Activated effector memory CD4-positive, alpha-beta T cell treated with anti-CD3 and anti-CD28 coated beads, Interleukin-2, amount 50 U/mL, for 16 hours (primary cell): ENCODE measurements around the gene CEP128.

Source experiments
- DNase-seq: peaks from one replicate; pipeline ENCODE4 v3.0.0-alpha.2; 2020

The CEP128 gene

DNA sequence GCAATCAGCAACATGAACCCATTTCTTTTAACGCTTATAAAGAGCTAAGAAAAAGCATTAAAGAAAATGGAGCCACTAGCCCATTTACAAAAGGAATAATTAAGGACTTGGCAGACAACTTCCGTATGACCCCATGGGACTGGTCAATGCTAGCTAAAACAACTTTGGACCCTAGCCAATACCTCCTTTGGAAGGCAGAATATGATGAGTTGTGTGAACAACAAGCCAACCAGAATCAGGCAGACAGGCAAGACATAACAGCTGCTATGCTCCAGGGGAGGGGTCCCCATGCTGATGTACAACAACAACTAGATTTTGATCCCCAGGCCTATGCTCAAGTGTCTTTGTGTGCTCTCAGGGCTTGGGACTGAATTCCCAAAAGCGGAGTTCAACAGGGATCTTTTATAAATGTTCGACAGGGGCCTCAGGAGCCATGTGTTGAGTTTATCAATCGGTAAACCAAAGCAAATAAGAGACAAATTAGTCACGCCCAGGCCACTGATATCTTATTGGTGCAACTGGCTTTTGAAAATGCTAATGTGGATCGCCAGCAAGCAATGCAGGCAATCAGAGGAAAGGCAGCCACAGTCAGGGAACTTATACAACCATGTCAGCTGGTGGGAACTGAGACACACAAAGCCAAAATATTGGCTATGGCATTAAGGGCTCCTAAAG lies 475.9 kb downstream of the CEP128 start:
- DNase-seq, result no peak

DNA sequence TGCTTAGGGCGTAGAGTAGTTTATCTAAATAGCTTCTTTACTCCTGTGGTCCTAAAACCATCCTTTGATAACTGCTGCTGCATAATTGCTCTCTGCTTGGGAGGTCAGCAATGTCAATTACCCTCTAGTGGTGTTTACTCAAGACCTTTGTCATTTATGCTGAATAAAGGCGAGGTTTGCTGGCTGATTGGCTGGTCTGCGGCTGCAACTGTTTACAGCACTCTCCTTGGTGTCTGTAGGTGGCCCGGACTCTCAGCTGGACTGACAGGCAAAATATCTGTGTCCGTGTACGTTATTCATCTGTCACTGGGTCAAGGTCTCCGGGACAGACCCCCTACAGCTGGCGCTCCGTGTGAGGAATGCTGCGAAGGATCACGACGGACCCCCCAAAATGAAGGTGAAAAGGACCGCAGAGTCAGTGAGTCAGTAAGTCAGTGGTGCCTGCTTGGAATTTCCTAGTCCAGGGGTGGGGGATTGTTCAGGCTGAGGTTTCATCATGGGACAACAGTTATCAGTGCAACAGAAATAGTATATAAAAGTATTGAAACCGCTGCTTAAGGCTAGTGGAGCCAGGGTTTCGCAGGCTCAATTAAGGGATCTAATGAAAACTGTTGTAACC lies 476.9 kb downstream of the CEP128 start:
- DNase-seq, result no peak

DNA sequence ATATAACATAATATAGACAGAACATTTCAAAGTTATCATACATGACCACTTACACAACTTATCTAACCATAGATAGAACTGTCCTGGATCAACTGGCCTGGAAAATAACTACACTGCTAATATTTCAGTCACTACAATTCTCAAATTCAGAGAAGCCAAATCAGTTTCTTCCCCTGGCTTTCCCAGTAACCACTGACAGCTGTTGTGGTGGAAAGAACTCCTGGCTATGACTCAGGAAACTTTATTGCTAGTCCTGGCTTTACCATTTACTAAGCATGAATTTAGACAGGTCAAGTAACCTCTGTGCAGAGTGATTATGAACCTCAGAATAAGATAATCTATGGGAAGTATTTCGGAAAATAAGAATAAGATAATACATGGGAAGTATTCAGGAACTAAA lies 485.3 kb downstream of the CEP128 start:
- DNase-seq, result no peak

DNA sequence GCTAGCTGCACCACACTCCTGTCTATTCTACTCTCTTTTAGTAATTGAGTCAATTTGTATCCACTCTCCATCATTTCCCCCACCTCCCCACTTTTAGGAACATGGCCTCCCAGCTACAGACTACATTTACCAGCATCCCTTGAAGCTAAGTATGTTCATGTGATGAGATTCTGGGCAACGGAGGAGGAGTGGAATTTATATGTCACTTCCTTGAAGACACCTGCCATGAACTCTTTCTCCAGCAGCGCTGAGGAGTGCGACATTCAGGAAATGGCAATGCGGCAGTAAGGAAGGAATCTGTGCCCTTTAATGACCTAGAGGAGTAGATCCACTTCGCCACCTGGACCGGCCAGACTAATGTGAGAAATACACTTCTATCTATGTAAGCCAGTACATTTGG lies 486.5 kb downstream of the CEP128 start:
- no peak for DNase-seq

DNA sequence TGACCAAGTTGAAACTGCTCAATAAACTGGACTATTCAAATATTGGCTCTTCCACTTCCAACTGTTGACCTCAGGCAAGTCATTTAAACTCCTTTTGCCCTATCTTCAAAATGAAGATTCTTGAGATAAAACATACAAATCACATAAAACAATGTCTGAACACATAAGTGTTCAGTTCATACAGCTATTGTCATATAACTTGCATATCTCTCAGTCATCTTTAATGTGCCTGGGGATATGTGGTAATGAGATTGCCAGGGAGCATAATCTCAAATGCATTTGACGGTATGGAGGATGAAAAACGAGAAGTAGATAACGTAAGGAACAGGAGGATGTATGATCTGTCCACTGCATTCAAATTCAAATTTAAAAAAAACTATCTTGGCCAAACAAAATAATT lies 493.3 kb downstream of the CEP128 start:
- DNase-seq, result no peak

DNA sequence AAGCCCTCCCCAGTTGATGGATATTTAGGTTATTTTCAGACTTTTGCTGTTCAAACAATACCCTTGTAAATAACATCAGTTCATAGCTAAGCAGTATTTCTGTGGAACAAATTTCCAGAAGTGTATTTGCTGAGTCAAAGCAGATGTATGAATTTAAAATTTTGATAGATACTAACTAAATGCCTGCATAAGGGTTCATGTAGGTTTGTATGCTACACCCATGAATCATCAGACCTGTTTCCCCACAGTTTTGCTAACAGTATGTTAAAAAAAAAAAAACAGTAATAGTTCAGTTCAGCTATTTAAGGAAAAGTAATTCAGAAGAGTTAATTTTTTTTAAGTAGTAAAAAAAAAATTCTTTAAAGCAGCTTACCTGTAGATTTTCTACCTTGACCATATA lies 494.1 kb downstream of the CEP128 start:
- DNase-seq, result no peak
